GM19351 (cell line): ENCODE measurements around the gene EPHA6.

Experiments
- ATAC-seq: cut with Tn5 transposase; IDR thresholded peaks from one replicate; pipeline ENCODE4 v1.9.1; 2021; ENCODE audit warnings: mild to moderate bottlenecking, moderate library complexity; ENCODE audit not compliant: unreplicated experiment

The EPHA6 gene

GRCh38 chr3:97138914-97139541 is 324.6 kb downstream of the EPHA6 start:
- no peak for ATAC-seq

GRCh38 chr3:97148931-97149330 is 334.5 kb downstream of the EPHA6 start:
- no peak for ATAC-seq

- no peak for ATAC-seq
These were observed 346.8 kb downstream of the EPHA6 start for GRCh38 chr3:97161169-97161568.

- ATAC-seq: no peak
These were observed 362.8 kb downstream of the EPHA6 start for GRCh38 chr3:97177242-97177641.

- no peak for ATAC-seq
These were observed 367.3 kb downstream of the EPHA6 start for GRCh38 chr3:97181704-97182103.

- ATAC-seq: no peak
These were observed 373.4 kb downstream of the EPHA6 start for GRCh38 chr3:97187771-97188170.

- no peak for ATAC-seq
These were observed 375.4 kb downstream of the EPHA6 start for GRCh38 chr3:97189835-97190234.

- no peak for ATAC-seq
These were observed 382.7 kb downstream of the EPHA6 start for GRCh38 chr3:97197083-97197482.

- ATAC-seq: no peak
These were observed 383.4 kb downstream of the EPHA6 start for GRCh38 chr3:97197830-97198229.

- ATAC-seq: no peak
These were observed 386.0 kb downstream of the EPHA6 start for GRCh38 chr3:97200387-97200786.

GRCh38 chr3:97201814-97202213 is 387.4 kb downstream of the EPHA6 start:
- no peak for ATAC-seq

- ATAC-seq: no peak
These were observed 414.6 kb downstream of the EPHA6 start for GRCh38 chr3:97228966-97229365.

GRCh38 chr3:97230486-97230885 is 416.1 kb downstream of the EPHA6 start:
- ATAC-seq: no peak

GRCh38 chr3:97232393-97233034 is 418.1 kb downstream of the EPHA6 start:
- ATAC-seq: no peak

- ATAC-seq: no peak
These were observed 420.8 kb downstream of the EPHA6 start for GRCh38 chr3:97235179-97235578.

- ATAC-seq: no peak
These were observed 421.4 kb downstream of the EPHA6 start for GRCh38 chr3:97235611-97236315.

GRCh38 chr3:97241417-97241816 is 427.0 kb downstream of the EPHA6 start:
- ATAC-seq: no peak

- no peak for ATAC-seq
These were observed 431.0 kb downstream of the EPHA6 start for GRCh38 chr3:97245201-97245910.

GRCh38 chr3:97256060-97256459 is 441.7 kb downstream of the EPHA6 start:
- ATAC-seq: no peak

- no peak for ATAC-seq
These were observed 443.7 kb downstream of the EPHA6 start for GRCh38 chr3:97257942-97258697.

- no peak for ATAC-seq
These were observed 444.9 kb downstream of the EPHA6 start for GRCh38 chr3:97259263-97259662.
